PFSK-1 (cell line): ENCODE data around the gene L3MBTL4.

Experiments used
- FOXP2 ChIP-seq: optimal IDR thresholded peaks from 2 replicates; pipeline ENCODE3; 2011; ENCODE audit warnings: borderline replicate concordance, control low read depth, inconsistent platforms; ENCODE audit not compliant: insufficient read depth; ENCODE audit errors: extremely low read length, extremely low read depth
- POLR2AphosphoS5 ChIP-seq: IDR thresholded peaks from 2 replicates; pipeline ENCODE4 v1.6.1; 2012; ENCODE audit warnings: low read depth, mild to moderate bottlenecking, control low read depth, low read length, moderate library complexity
- REST ChIP-seq, 2 experiments: IDR thresholded peaks; 2 replicates each; pipeline versions ENCODE4 v1.6.1 to v1.8.0; 2011 to 2012; ENCODE audit warnings: low read depth in 2 of 2, low read length in 2 of 2, control low read depth in 1 of 2, inconsistent platforms in 1 of 2, mild to moderate bottlenecking in 1 of 2, moderate library complexity in 1 of 2; ENCODE audit not compliant: insufficient read depth in 1 of 2
- SIN3A ChIP-seq: IDR thresholded peaks from 2 replicates; pipeline ENCODE4 v1.6.1; 2012; ENCODE audit warnings: mild to moderate bottlenecking, low read length, moderate library complexity, borderline replicate concordance; ENCODE audit not compliant: insufficient read depth
- TAF1 ChIP-seq: IDR thresholded peaks from 2 replicates; pipeline ENCODE4 v1.6.1; 2012; ENCODE audit warnings: low read length, control low read depth, borderline replicate concordance; ENCODE audit not compliant: insufficient read depth

The L3MBTL4 gene

GRCh38 chr18:6086731-6087130 is 328.0 kb downstream of the L3MBTL4 start:
- TF ChIP-seq POLR2AphosphoS5 (no peak), TAF1 (no peak), FOXP2 (no peak), SIN3A (no peak), REST (IDR thresholded peaks at IDR 0.05; ENCODE audit: insufficient read depth in 1 of 2, low read depth in 2 of 2, low read length in 2 of 2) (no peak)

DNA sequence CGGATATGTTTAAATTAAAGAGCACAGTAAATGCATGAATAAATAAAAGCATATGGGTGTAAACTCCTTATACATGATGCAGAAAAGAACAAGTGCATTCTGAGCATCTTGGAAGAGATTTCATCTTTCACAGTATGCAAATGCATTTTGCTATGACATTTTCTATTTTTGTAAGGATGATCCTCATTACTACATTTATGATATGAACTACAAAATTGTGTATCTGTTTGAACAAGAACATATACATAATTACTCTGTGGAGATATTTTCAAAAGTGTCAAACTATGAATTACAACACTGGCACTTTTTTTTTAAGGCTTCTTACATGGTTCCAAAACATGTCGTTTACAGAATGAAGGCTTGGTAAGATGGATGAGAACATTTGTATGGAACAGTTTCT is 335.3 kb downstream of the L3MBTL4 start:
- no peak for TF ChIP-seq REST (IDR thresholded peaks at IDR 0.05; ENCODE audit: insufficient read depth in 1 of 2, low read depth in 2 of 2, low read length in 2 of 2)
- no peak for TF ChIP-seq FOXP2
- no peak for TF ChIP-seq POLR2AphosphoS5
- TF ChIP-seq TAF1 = no peak
- TF ChIP-seq SIN3A = no peak

GRCh38 chr18:6078877-6079276 is 335.8 kb downstream of the L3MBTL4 start:
- no peak for TF ChIP-seq REST (IDR thresholded peaks at IDR 0.05; ENCODE audit: insufficient read depth in 1 of 2, low read depth in 2 of 2, low read length in 2 of 2)
- no peak for TF ChIP-seq FOXP2
- TF ChIP-seq SIN3A = no peak
- TF ChIP-seq POLR2AphosphoS5 = no peak
- no peak for TF ChIP-seq TAF1

DNA sequence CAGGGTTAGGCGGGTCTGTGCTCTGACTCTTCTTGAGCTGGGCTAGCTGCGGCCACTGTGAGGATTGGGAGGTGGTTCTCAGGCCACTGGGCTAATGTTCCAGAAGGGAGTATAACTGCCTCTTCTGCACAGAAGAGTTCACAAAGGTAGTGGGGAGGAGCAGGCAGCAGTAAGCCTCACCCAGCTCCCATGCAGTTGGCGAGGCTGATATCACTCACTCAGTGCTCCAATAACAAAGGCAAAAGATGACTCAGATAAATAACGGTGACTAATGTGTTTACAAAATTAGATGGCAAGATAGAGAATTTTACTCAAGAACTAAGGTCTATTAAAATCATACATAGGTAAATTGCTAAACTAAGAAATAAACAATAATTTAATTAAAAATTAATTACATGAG is 345.2 kb downstream of the L3MBTL4 start:
- no peak for TF ChIP-seq FOXP2

DNA sequence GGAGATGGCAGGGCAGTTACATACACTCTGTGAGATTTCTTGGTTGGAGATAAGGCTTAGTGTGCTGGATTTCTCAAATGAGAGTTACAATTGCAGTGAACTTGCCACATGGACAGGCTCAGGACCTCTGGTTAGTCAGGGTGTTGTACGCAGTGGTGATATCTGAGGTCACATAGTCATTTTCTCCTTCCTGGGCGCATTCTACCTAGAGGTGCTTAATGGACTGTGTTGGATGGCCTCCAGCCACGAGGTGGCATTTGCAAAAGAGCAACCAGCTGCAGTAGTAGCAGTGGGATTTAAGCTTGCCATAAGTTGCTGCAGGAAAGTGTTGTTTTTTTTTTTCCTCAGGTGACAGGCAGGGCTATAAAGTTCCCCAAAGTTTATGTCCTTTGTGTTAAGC is 345.6 kb downstream of the L3MBTL4 start:
- no peak for TF ChIP-seq SIN3A
- no peak for TF ChIP-seq FOXP2
- no peak for TF ChIP-seq REST (IDR thresholded peaks at IDR 0.05; ENCODE audit: insufficient read depth in 1 of 2, low read depth in 2 of 2, low read length in 2 of 2)
- no peak for TF ChIP-seq TAF1
- no peak for TF ChIP-seq POLR2AphosphoS5

DNA sequence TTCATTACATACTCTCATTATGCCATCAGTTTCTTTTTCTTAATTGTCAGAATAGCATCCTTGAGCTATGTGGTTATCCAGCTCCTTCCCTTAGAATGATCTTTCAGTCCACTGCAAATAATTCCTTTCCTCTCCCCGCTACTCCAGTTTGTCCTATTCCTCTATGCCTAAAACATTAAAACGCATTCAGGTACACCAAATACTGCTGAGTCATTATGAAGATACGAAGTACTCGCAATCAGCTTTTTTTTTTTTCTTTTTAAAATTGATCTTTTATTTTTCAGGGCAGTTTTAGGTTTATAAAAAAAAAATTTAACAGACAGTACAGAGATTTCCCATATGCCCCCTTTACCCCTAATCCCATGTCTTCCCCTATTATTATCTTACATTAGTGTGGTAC is 354.6 kb downstream of the L3MBTL4 start:
- TF ChIP-seq FOXP2 = no peak
